Effector memory CD4-positive, alpha-beta T cell (primary cell): Measurements from ENCODE around the gene C2orf15.
"Not testable (repeated sequence)": the region's sequence is repeated elsewhere in the genome, so short reads cannot be mapped to it uniquely, and the experiment has no call there.

ENCODE experiments used
- DNase-seq, 3 donors: peaks; one replicate each; pipeline ENCODE4 v3.0.0-alpha.2; 2020
- H3K27ac ChIP-seq: 2 replicates; pipeline ENCODE4 v1.7.0; 2013; ENCODE audit warnings: mild to moderate bottlenecking, low read length, moderate library complexity; ENCODE audit not compliant: insufficient read depth, poor library complexity, severe bottlenecking
- H3K27me3 ChIP-seq: replicated peaks from 2 replicates; pipeline ENCODE4 v1.7.0; 2013; ENCODE audit warnings: mild to moderate bottlenecking, low read length; ENCODE audit not compliant: insufficient read depth, control insufficient read depth, poor library complexity, severe bottlenecking
- H3K36me3 ChIP-seq: 2 replicates; pipeline ENCODE4 v1.7.0; 2013; ENCODE audit warnings: mild to moderate bottlenecking, low read length, moderate library complexity; ENCODE audit not compliant: control insufficient read depth, insufficient read depth
- H3K4me1 ChIP-seq: 2 replicates; pipeline ENCODE4 v1.7.0; 2013; ENCODE audit warnings: low read length, mild to moderate bottlenecking; ENCODE audit not compliant: control insufficient read depth, insufficient read depth, poor library complexity, severe bottlenecking
- H3K4me3 ChIP-seq: 2 replicates; pipeline ENCODE4 v1.7.0; 2013; ENCODE audit warnings: low read length, low read depth, mild to moderate bottlenecking; ENCODE audit not compliant: insufficient read depth, poor library complexity, severe bottlenecking
- H3K9me3 ChIP-seq: 2 replicates; pipeline ENCODE4 v1.7.0; 2013; ENCODE audit warnings: mild to moderate bottlenecking, low read length, moderate library complexity; ENCODE audit not compliant: control insufficient read depth

C2orf15 gene

GRCh38 chr2:99190548-99190947, 49.0 kb downstream of the C2orf15 start:
- H3K4me3 ChIP-seq = no peak overlapping the region
- no peaks in the 10 kb centered on the region for H3K27me3 ChIP-seq
- peaks cover 29% of the 10 kb centered on the region for H3K36me3 ChIP-seq
- no peaks in the 10 kb centered on the region for H3K4me1 ChIP-seq
- no peak overlapping the region for H3K27ac ChIP-seq
- no peaks in the 10 kb centered on the region for H3K9me3 ChIP-seq
- DNase-seq = no peak

- H3K9me3 ChIP-seq, DNase-seq, H3K4me1 ChIP-seq, H3K27me3 ChIP-seq, H3K4me3 ChIP-seq, H3K27ac ChIP-seq: not testable (repeated sequence)
- peaks cover 38% of the 10 kb centered on the region for H3K36me3 ChIP-seq
These were observed 50.9 kb downstream of the C2orf15 start for GRCh38 chr2:99192364-99192763.

DNA sequence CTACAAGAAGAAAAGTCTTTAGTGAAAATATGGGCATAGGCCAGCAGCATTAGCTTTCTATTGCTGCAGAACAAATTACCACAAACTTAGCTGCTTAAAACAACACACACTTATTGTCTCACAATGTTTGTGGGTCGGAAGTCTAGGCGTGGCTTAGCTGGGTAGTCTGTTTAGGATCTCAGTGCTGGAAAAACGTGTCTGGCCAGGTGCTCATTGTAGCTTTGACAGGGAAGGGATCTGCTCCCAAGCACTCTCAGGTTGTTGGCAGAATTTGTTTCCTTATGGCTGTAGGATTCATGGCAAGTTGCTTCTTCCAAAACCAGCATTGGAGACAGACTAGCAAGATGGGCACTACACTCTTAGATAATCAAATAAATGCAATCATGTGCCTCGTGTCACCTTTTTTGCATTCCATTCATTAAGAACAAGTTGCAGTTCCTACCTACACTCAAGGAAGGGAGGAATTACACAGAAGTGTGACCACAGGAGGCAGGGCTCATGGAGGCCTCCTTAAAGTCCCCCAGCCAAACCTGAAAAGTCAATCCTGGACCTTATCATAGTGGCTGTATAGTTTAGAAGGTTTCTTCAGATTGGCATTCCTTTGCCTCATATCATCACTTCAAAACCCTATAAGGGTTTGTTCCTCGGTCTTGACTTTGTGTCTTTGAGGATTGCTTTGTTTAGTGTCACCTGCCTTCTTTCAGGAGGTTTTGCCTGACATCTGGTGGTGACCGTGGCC, 56.8 kb downstream of the C2orf15 start:
- no peaks in the 10 kb centered on the region for H3K27me3 ChIP-seq
- H3K4me3 ChIP-seq = no peak overlapping the region
- no peak for DNase-seq
- H3K27ac ChIP-seq = no peak overlapping the region
- H3K4me1 ChIP-seq = no peaks in the 10 kb centered on the region
- H3K36me3 ChIP-seq = peaks cover 32% of the 10 kb centered on the region
- no peaks in the 10 kb centered on the region for H3K9me3 ChIP-seq

DNA sequence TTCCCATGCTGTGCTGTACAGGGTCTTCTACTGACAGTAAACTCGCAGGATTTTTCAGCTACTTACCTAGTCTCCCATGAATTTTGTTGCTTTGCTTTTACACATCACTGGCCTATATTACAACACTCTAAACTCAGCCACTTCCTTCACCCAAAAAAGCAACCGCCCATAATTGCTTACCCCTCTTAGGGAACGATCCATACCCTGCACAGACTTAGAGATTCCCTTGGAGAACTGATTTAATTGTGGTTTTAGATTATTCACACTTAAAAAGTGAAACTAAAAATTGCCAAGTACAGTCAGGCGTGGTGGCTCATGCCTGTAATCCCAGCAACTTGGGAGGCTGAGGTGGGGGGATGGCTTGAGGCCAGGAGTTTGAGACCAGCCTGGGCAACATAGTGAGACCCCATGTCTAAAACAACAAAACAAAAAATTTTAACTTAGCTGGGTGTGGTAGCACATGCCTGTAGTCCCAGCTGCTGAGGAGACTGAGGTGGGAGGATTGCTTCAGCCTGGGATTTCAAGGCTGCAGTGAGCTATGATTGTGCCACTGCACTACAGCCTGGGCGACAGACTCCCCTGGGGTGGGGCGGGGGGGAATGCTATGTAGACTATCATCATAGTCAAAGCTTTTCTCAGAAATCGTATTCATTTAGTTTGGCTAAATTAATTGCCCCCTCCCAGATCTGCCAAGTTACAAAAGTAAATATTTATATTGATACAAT, 58.7 kb downstream of the C2orf15 start:
- Histone ChIP-seq H3K27ac (no peak overlapping the region), H3K27me3 (no peaks in the 10 kb centered on the region), H3K4me1 (no peaks in the 10 kb centered on the region)

More for the DNA sequence above, 58.7 kb downstream of the C2orf15 start:
- DNase-seq = no peak
- H3K9me3 ChIP-seq = no peaks in the 10 kb centered on the region
- H3K36me3 ChIP-seq = peaks cover 31% of the 10 kb centered on the region
- H3K4me3 ChIP-seq = no peak overlapping the region
